HepG2 (cell line): ENCODE results near the gene UBTF. TPM values are rescaled to one million over a fixed set of nuclear protein-coding genes. Genes with fewer than 3 reads are reported as not detected.
A peak's percentile ranks its signal among the peaks of the same experiment; 100 is the strongest.

Source experiments
- AHR ChIP-seq: IDR thresholded peaks from 2 replicates; pipeline ENCODE4 v1.6.1; 2018; ENCODE audit warnings: missing genetic modification reagents, missing compliant biosample characterization
- BATF2 ChIP-seq: sonication (generic); formaldehyde crosslinking; IDR thresholded peaks from 2 replicates; pipeline ENCODE4 v1.8.0; 2022; ENCODE audit warnings: mild to moderate bottlenecking, missing genetic modification reagents, moderate library complexity
- HIVEP1 ChIP-seq: sonication (generic); formaldehyde crosslinking; IDR thresholded peaks from 2 replicates; pipeline ENCODE4 v1.4.0; 2020; ENCODE audit warnings: mild to moderate bottlenecking, missing genetic modification reagents
- IRX3 ChIP-seq: sonication (generic); formaldehyde crosslinking; IDR thresholded peaks from 2 replicates; pipeline ENCODE4 v1.8.1; 2023; ENCODE audit warnings: mild to moderate bottlenecking, low read depth, missing genetic modification reagents, borderline replicate concordance
- PITX1 ChIP-seq: sonication (generic); formaldehyde crosslinking; IDR thresholded peaks from 2 replicates; pipeline ENCODE4 v1.5.1; 2020; ENCODE audit warnings: mild to moderate bottlenecking, missing genetic modification reagents
- POLR2A ChIP-seq, 2 experiments: IDR thresholded peaks; 2 replicates each; pipeline ENCODE4 v1.6.1; 2011; ENCODE audit warnings: low read depth in 2 of 2, low read length in 2 of 2, mild to moderate bottlenecking in 1 of 2, moderate library complexity in 1 of 2; ENCODE audit not compliant: insufficient read depth in 1 of 2
- SOX13 ChIP-seq, 3 experiments: fragments of 450-650 bp in 1 of 3; sonication (generic) in 1 of 3; formaldehyde crosslinking in 1 of 3; IDR thresholded peaks in 2 of 3; conservative IDR thresholded peaks in 1 of 3; 2 replicates each; pipeline versions ENCODE4 v1.5.0 to v1.6.1; 2016 to 2020; ENCODE audit warnings: antibody characterized with exemption in 1 of 3, mild to moderate bottlenecking in 1 of 3, missing compliant biosample characterization in 1 of 3, missing genetic modification reagents in 1 of 3, moderate library complexity in 1 of 3
- SP4 ChIP-seq: sonication (generic); formaldehyde crosslinking; IDR thresholded peaks from 2 replicates; pipeline ENCODE4 v1.8.1; 2023; ENCODE audit warnings: mild to moderate bottlenecking, missing genetic modification reagents
- ZBTB4 ChIP-seq: sonication (generic); formaldehyde crosslinking; IDR thresholded peaks from 2 replicates; pipeline ENCODE4 v1.4.0; 2020; ENCODE audit warnings: missing genetic modification reagents, mild to moderate bottlenecking, borderline replicate concordance
- ZC3H13 ChIP-seq: sonication (generic); formaldehyde crosslinking; IDR thresholded peaks from 2 replicates; pipeline ENCODE4 v1.8.1; 2023; ENCODE audit warnings: mild to moderate bottlenecking, missing genetic modification reagents, moderate library complexity
- ZNF432 ChIP-seq: sonication (generic); formaldehyde crosslinking; IDR thresholded peaks from 2 replicates; pipeline ENCODE4 v1.5.0; 2020; ENCODE audit warnings: missing genetic modification reagents, mild to moderate bottlenecking, borderline replicate concordance
- ZNF782 ChIP-seq: sonication (generic); formaldehyde crosslinking; IDR thresholded peaks from 2 replicates; pipeline ENCODE4 v1.4.0; 2020; ENCODE audit warnings: missing genetic modification reagents, mild to moderate bottlenecking, borderline replicate concordance
- ZNF790 ChIP-seq: sonication (generic); formaldehyde crosslinking; IDR thresholded peaks from 2 replicates; pipeline ENCODE4 v1.8.0; 2022; ENCODE audit warnings: missing genetic modification reagents, mild to moderate bottlenecking, borderline replicate concordance
- ZXDC ChIP-seq: sonication (generic); formaldehyde crosslinking; IDR thresholded peaks from 2 replicates; pipeline ENCODE4 v1.5.0; 2020; ENCODE audit warnings: mild to moderate bottlenecking, missing genetic modification reagents
- polyA plus RNA-seq, 8 experiments: library from polyadenylated mRNA; depleted of rRNA in 3 of 8; stranded (reverse) in 7 of 8; unstranded in 1 of 8; fragments of >200 nt; fragmentation: Illumina TruSeq in 4 of 8; extraction: Trizol in 4 of 8; gene quantifications; 2 replicates each; pipeline versions ENCODE4 v1.2.1 to v1.2.3, GENCODE V29; 2011 to 2016; ENCODE audit warnings: low read depth in 4 of 8, missing spikeins in 1 of 8, mixed read lengths in 1 of 8; ENCODE audit not compliant: insufficient read depth in 1 of 8
- total RNA-seq, 5 experiments: library from RNA; depleted of rRNA; stranded (reverse); fragments of >200 nt; fragmentation: Illumina TruSeq; extraction: Trizol; gene quantifications; 2 replicates each; pipeline ENCODE4 v1.2.3, GENCODE V29; 2016; ENCODE audit warnings: low read depth in 1 of 5
- TF ChIP-seq, protein P1 (sequence below): sonication (generic); formaldehyde crosslinking; IDR thresholded peaks from 2 replicates; pipeline ENCODE4 v1.4.0; 2020; ENCODE audit warnings: missing genetic modification reagents, mild to moderate bottlenecking, borderline replicate concordance
- TF ChIP-seq, protein P2 (sequence below): sonication (generic); formaldehyde crosslinking; IDR thresholded peaks from 2 replicates; pipeline ENCODE4 v1.4.0; 2020; ENCODE audit warnings: mild to moderate bottlenecking, missing genetic modification reagents

UBTF gene
- total and polyA plus RNA-seq, 2 of the 13 experiments (the other 11 are each of a cell fraction or from before 2014, with no cell fraction given), result 15.2 to 60.9 TPM

GRCh38 chr17:44221084-44221861 is 1.8 kb upstream of the UBTF start (continued):
- peak; percentile 62; the same call in 1 of the 2 replicates for TF ChIP-seq ZNF790 (CRISPR knock-in tag)
- TF ChIP-seq, protein P1, sequence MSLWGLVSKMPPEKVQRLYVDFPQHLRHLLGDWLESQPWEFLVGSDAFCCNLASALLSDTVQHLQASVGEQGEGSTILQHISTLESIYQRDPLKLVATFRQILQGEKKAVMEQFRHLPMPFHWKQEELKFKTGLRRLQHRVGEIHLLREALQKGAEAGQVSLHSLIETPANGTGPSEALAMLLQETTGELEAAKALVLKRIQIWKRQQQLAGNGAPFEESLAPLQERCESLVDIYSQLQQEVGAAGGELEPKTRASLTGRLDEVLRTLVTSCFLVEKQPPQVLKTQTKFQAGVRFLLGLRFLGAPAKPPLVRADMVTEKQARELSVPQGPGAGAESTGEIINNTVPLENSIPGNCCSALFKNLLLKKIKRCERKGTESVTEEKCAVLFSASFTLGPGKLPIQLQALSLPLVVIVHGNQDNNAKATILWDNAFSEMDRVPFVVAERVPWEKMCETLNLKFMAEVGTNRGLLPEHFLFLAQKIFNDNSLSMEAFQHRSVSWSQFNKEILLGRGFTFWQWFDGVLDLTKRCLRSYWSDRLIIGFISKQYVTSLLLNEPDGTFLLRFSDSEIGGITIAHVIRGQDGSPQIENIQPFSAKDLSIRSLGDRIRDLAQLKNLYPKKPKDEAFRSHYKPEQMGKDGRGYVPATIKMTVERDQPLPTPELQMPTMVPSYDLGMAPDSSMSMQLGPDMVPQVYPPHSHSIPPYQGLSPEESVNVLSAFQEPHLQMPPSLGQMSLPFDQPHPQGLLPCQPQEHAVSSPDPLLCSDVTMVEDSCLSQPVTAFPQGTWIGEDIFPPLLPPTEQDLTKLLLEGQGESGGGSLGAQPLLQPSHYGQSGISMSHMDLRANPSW (CRISPR knock-in tag), result no peak
- TF ChIP-seq PITX1, result no peak
- TF ChIP-seq HIVEP1 (CRISPR knock-in tag), result no peak
- no peak for TF ChIP-seq ZXDC
- TF ChIP-seq IRX3 (CRISPR knock-in tag), result no peak
- TF ChIP-seq AHR (CRISPR knock-in tag), result no peak
- no peak for TF ChIP-seq SP4 (CRISPR knock-in tag)
- peak; percentile 59 to 73 for TF ChIP-seq POLR2A (IDR thresholded peaks at IDR 0.05; ENCODE audit: insufficient read depth in 1 of 2, low read depth in 2 of 2, low read length in 2 of 2)
- no peak for TF ChIP-seq ZNF782
- 0 out of 2 replicates have a peak, but pooled peaks have one; percentile 60 for TF ChIP-seq BATF2 (CRISPR knock-in tag)
- TF ChIP-seq ZC3H13, result peak; percentile 78; the same call in 1 of the 2 replicates
- TF ChIP-seq SOX13 (IDR thresholded peaks at IDR 0.05), result no peak
- peak in 1 of 2 experiments; percentile 41; a peak in 1 of 4 replicates for TF ChIP-seq SOX13 (CRISPR knock-in tag; conservative IDR thresholded peaks at IDR 0.05 in 1 of 2, IDR thresholded peaks at IDR 0.05 in 1 of 2)
- no peak for TF ChIP-seq ZNF432 (CRISPR knock-in tag)
- TF ChIP-seq, protein P2, sequence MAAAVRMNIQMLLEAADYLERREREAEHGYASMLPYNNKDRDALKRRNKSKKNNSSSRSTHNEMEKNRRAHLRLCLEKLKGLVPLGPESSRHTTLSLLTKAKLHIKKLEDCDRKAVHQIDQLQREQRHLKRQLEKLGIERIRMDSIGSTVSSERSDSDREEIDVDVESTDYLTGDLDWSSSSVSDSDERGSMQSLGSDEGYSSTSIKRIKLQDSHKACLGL (CRISPR knock-in tag), result no peak
- TF ChIP-seq ZBTB4 (CRISPR knock-in tag), result no peak
